Tibial nerve (tissue), 4 donors: ENCODE data around the gene ROBO1. TPM values are rescaled to one million over a fixed set of nuclear protein-coding genes. Genes with fewer than 3 reads are reported as not detected.
"Not testable (repeated sequence)": the region's sequence is repeated elsewhere in the genome, so short reads cannot be mapped to it uniquely, and the experiment has no call there.

Experiments
- DNase-seq, 2 donors: peaks; one replicate each; pipeline ENCODE4 v3.0.0-alpha.2; 2019; ENCODE audit warnings: low spot score in 2 of 2
- H3K27ac ChIP-seq, 4 donors: fragments of 200-600 bp; sonication (generic) in 3 of 4; one replicate each; pipeline ENCODE4 v1.5.1; 2017 to 2019; ENCODE audit warnings: mild to moderate bottlenecking in 1 of 4
- H3K27me3 ChIP-seq, 2 donors: fragments of 200-600 bp; sonication (generic) in 1 of 2; one replicate each; pipeline versions ENCODE4 v1.5.1 to v1.6.0; 2017 to 2019
- H3K36me3 ChIP-seq, 3 donors: fragments of 200-600 bp; sonication (generic); one replicate each; pipeline ENCODE4 v1.5.1; 2018 to 2019
- H3K4me1 ChIP-seq, 4 donors: fragments of 200-600 bp; sonication (generic) in 3 of 4; one replicate each; pipeline ENCODE4 v1.5.1; 2017 to 2019
- H3K4me3 ChIP-seq, 4 donors: fragments of 200-600 bp; sonication (generic) in 3 of 4; one replicate each; pipeline ENCODE4 v1.5.1; 2017 to 2019; ENCODE audit warnings: mild to moderate bottlenecking in 1 of 4, moderate library complexity in 1 of 4
- H3K9me3 ChIP-seq, 4 donors: fragments of 200-600 bp; sonication (generic) in 3 of 4; one replicate each; pipeline ENCODE4 v1.5.1; 2017 to 2019
- EP300 ChIP-seq, 2 donors: sonication (generic); formaldehyde crosslinking; IDR thresholded peaks; one replicate each; pipeline ENCODE4 v1.6.1; 2017; ENCODE audit warnings: antibody characterized with exemption in 2 of 2, mild to moderate bottlenecking in 1 of 2
- POLR2A ChIP-seq, 2 donors: fragments of 450-650 bp; IDR thresholded peaks; one replicate each; pipeline ENCODE4 v1.6.1; 2017; ENCODE audit warnings: antibody characterized with exemption in 2 of 2, mild to moderate bottlenecking in 2 of 2, moderate library complexity in 2 of 2
- WGBS, 2 donors: methylation state at CpG; one replicate each; pipeline ENCODE4 v1.1.5; 2018; 5-methylcytosine and 5-hydroxymethylcytosine counted together
- total RNA-seq, 4 donors: library from RNA; depleted of rRNA; stranded (reverse); fragments of >200 nt; gene quantifications; one replicate each; pipeline ENCODE4 v1.1.0, GENCODE V29; 2016
- TF ChIP-seq, protein P1 (sequence below), 5 experiments: fragments of 200-600 bp in 3 of 5; fragments of 450-650 bp in 2 of 5; sonication (generic) in 3 of 5; IDR thresholded peaks; one replicate each; pipeline ENCODE4 v1.5.1; 2016 to 2019; ENCODE audit warnings: antibody characterized with exemption in 5 of 5, mild to moderate bottlenecking in 3 of 5, moderate library complexity in 2 of 5

Gene ROBO1
- total RNA-seq, 4 donors from 2014 or later = 12.6 to 27.8 (median 23.1) TPM

DNA sequence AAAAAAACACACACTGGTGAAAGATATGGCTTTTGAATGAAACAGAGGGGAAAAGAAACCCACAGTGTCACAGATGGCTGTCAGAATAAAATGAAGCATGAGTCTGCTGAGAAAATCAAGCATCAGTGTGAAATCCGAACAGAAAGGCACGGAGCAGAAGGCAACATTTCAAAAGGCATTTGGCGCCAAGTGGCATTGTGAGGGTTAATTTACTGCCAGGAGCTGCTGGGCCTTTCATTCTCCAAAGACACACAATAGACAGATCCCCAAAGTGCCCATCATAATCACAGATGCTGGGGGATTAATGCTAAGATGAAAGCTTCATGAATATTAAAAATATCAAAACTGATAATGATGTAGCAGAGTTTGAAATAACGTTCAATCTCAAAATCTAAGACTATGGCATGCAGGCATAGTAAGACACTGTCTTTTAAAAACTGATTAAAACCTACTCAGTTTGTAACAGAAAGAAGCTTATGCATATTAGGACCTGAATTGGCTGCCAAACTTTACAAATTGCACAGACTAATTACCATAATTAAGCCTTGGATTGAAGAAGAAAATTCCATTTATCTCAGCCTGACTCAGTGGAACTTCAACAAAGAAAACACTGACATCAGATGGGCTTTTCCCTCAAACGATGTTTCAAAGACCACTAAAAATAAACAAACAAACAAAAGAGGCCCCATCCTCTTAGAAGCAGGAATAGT is 589.2 kb downstream of the ROBO1 start:
- 42 to 43% methylated on average over 5 of the region's 5 CpGs for WGBS, 2 donors
- no peak overlapping the region for H3K27ac ChIP-seq
- TF ChIP-seq POLR2A (IDR thresholded peaks at IDR 0.05) (no peak), EP300 (IDR thresholded peaks at IDR 0.05) (no peak)
- TF ChIP-seq, protein P1, sequence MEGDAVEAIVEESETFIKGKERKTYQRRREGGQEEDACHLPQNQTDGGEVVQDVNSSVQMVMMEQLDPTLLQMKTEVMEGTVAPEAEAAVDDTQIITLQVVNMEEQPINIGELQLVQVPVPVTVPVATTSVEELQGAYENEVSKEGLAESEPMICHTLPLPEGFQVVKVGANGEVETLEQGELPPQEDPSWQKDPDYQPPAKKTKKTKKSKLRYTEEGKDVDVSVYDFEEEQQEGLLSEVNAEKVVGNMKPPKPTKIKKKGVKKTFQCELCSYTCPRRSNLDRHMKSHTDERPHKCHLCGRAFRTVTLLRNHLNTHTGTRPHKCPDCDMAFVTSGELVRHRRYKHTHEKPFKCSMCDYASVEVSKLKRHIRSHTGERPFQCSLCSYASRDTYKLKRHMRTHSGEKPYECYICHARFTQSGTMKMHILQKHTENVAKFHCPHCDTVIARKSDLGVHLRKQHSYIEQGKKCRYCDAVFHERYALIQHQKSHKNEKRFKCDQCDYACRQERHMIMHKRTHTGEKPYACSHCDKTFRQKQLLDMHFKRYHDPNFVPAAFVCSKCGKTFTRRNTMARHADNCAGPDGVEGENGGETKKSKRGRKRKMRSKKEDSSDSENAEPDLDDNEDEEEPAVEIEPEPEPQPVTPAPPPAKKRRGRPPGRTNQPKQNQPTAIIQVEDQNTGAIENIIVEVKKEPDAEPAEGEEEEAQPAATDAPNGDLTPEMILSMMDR (IDR thresholded peaks at IDR 0.05) = no peak

DNA sequence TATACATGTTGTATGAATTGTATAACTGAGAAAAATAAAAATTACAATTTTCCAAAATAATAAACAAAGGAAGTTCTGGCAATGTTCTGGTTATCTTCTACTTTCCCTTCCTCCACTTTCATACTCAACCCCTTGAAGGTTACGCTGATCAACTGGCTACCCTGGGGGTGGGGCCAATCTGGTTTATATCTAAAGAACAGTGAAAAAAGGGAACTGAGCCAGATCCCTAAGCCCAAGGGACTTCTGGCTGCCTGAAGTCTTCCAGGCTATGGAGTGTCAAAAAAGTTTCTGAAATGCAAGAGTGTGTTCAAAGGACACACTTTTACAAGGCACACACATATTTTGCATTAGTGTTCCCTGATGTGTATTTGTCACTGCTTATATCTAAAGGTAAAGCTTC is 591.9 kb downstream of the ROBO1 start:
- no peaks in the 10 kb centered on the region for H3K9me3 ChIP-seq
- H3K4me1 ChIP-seq = no peaks in the 10 kb centered on the region
- no peaks in the 10 kb centered on the region for H3K27me3 ChIP-seq
- 63 to 65% methylated on average over 1 of the region's 1 CpG for WGBS, 2 donors
- H3K27ac ChIP-seq = no peak overlapping the region
- H3K36me3 ChIP-seq = no peaks in the 10 kb centered on the region
- no peak for DNase-seq
- TF ChIP-seq EP300 (IDR thresholded peaks at IDR 0.05) = no peak
- H3K4me3 ChIP-seq = no peak overlapping the region

More for the DNA sequence above, 589.2 kb downstream of the ROBO1 start:
- Histone ChIP-seq H3K4me1 (no peaks in the 10 kb centered on the region), H3K27me3 (no peaks in the 10 kb centered on the region), H3K9me3 (no peaks in the 10 kb centered on the region), H3K4me3 (no peak overlapping the region), H3K36me3 (no peaks in the 10 kb centered on the region)
- DNase-seq = no peak

DNA sequence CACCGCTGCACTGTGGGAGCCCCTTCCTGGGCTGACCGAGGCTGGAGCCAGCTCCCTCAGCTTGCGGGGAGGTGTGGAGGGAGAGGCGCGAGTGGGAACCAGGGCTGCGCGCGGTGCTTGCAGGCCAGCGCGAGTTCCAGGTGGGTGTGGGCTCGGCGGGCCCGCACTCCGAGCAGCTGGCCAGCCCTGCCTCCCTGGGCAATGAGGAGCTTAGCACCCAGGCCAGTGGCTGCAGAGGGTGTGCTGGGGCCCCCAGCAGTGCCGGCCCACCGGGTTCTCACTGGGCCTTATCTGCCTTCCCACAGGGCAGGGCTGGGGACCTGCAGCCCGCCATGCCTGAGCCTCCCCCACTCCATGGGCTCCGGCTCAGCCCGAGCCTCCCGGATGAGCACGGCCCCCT is 594.5 kb downstream of the ROBO1 start:
- H3K27ac ChIP-seq, H3K27me3 ChIP-seq, H3K9me3 ChIP-seq, H3K36me3 ChIP-seq, H3K4me3 ChIP-seq, DNase-seq, H3K4me1 ChIP-seq: not testable (repeated sequence)
- 98 to 99% methylated on average over 10 to 16 of the region's 21 CpGs for WGBS, 2 donors

DNA sequence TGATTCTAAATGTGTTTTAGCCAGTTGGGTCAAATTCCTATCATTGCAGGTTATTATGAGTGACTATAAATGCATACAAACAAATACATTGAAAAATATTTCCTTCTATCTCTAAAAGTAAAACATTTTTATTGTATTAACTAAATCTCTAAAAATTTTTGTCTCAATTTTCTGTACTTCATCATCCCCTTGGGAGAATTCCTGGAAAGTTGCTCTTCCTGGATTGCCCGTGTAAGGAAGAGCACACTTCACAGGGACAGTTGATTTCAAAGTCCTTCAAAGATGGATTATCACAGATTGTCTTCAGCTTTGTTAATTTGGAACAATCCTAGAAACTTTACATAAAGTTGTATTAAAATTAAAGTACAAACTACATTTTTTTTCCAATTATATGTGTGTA is 595.6 kb downstream of the ROBO1 start:
- H3K27me3 ChIP-seq = no peaks in the 10 kb centered on the region
- 58 to 64% methylated on average over 1 of the region's 1 CpG for WGBS, 2 donors

DNA sequence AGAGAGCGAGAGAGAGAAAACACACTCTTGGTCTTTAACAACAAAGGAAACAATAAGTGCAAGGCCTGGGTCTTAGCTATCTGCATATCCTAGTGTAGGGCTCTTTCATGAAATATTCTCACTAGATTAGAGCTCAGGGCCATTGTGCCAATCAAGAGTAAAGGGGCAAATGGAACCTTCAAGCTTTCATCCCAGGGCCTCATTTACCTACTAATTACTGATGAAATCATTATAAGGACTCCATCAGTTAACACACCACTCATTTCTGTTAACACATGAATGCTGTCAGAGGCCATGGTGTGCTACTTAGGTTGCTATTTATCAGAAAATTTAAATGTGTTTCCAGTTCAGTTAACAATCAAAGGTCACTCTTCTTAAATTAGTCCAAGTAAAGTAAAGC is 597.8 kb downstream of the ROBO1 start:
- Histone ChIP-seq H3K9me3 (no peaks in the 10 kb centered on the region), H3K27me3 (no peaks in the 10 kb centered on the region), H3K4me3 (no peak overlapping the region), H3K4me1 (no peaks in the 10 kb centered on the region), H3K27ac (no peak overlapping the region), H3K36me3 (no peaks in the 10 kb centered on the region)
- 92 to 96% methylated on average over 1 of the region's 1 CpG for WGBS, 2 donors
- TF ChIP-seq EP300 (IDR thresholded peaks at IDR 0.05) = no peak
- TF ChIP-seq, protein P1 (IDR thresholded peaks at IDR 0.05) = no peak
- no peak for TF ChIP-seq POLR2A (IDR thresholded peaks at IDR 0.05)
- DNase-seq = no peak

More for the DNA sequence above, 595.6 kb downstream of the ROBO1 start:
- no peak overlapping the region for H3K4me3 ChIP-seq
- no peaks in the 10 kb centered on the region for H3K36me3 ChIP-seq
- H3K4me1 ChIP-seq = no peaks in the 10 kb centered on the region
- no peak for DNase-seq
- H3K27ac ChIP-seq = no peak overlapping the region
- TF ChIP-seq POLR2A (IDR thresholded peaks at IDR 0.05) = no peak
- TF ChIP-seq, protein P1 (IDR thresholded peaks at IDR 0.05) = no peak
- no peak for TF ChIP-seq EP300 (IDR thresholded peaks at IDR 0.05)
- H3K9me3 ChIP-seq = no peaks in the 10 kb centered on the region

DNA sequence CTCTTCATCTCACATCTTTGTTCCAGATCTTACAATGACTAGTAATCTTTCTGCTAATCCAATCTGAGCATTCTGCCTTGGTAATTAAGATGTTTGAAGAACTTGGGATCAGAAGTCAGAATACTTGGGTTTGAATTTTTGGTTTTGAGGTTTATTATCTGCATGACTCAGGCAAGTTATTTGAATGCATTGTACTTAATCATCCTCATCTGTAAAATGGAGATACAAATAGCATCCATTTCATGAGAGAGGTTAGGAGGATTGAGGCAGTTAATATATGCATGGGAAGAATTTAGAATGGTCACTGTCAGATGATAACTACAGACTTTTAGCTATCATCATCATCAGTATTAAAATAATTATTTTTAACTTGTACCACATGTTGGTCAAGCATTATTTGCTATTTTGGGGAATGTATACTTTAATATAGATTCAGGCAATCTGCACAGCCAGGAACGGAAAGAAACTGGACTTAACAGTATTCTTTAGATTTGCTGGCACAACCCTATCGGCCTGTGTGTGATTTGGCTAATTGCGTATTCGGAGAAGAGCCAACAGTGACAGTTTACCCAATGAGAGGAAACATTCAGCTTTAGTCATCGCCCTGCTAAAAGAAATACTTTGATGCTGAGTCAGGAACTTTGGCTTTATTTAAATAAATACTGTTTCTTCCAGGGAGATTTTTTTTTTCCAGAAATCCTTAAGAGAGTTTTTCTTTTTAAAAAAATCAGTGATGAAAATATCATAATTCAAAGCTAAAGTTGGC is 600.0 kb downstream of the ROBO1 start:
- 39 to 56% methylated on average over 5 of the region's 5 CpGs for WGBS, 2 donors
- DNase-seq = no peak
- TF ChIP-seq, protein P1 (IDR thresholded peaks at IDR 0.05) = no peak
- no peak for TF ChIP-seq EP300 (IDR thresholded peaks at IDR 0.05)
- TF ChIP-seq POLR2A (IDR thresholded peaks at IDR 0.05) = no peak

More for the DNA sequence above, 600.0 kb downstream of the ROBO1 start:
- no peaks in the 10 kb centered on the region for H3K36me3 ChIP-seq
- no peak overlapping the region for H3K27ac ChIP-seq
- H3K4me1 ChIP-seq = no peaks in the 10 kb centered on the region
- no peaks in the 10 kb centered on the region for H3K9me3 ChIP-seq
- no peaks in the 10 kb centered on the region for H3K27me3 ChIP-seq
- H3K4me3 ChIP-seq = no peak overlapping the region
